HG03520 (cell line): ENCODE results near the gene WNT2B.

ENCODE experiments used
- ATAC-seq: cut with Tn5 transposase; IDR thresholded peaks from one replicate; pipeline ENCODE4 v1.9.1; 2021; ENCODE audit warnings: mild to moderate bottlenecking, moderate library complexity; ENCODE audit not compliant: unreplicated experiment

WNT2B gene

DNA sequence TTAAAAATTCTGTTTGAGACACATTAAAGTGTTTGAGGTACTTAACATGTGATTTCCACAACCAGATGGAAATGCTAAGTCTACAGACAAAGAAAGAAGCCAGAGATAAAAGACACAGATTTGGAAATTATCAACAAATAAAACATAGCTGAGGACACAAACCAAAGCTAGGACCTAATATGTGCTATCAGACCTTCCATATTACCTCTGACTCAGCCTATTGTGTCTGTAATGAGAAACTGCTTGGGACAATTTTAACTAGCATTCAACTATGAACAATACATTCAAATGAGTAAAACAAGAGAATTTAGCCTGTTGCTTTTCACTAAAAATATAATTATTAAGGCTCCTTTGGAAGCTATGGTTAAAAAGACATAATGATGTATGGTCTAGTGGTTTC, 54.6 kb downstream of the WNT2B start:
- no peak for ATAC-seq

DNA sequence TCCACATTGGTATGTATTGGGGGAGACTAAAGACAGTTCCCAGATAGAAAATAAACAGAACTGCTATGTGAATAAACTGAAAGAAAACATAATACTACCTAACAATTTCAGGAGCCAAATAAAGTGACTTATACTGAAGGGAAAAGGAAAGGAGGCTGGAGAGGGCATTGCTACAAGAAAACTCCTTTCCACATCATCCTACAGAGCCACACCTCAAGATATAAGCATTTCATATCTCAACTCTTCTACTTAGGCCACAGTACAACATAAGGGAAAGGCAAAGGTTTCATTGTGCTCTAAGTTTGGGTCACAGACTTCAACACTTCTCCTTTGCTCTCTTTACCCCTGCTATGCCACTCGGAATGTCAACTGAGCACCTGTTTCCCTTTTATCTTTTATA, 55.3 kb downstream of the WNT2B start:
- ATAC-seq: no peak

DNA sequence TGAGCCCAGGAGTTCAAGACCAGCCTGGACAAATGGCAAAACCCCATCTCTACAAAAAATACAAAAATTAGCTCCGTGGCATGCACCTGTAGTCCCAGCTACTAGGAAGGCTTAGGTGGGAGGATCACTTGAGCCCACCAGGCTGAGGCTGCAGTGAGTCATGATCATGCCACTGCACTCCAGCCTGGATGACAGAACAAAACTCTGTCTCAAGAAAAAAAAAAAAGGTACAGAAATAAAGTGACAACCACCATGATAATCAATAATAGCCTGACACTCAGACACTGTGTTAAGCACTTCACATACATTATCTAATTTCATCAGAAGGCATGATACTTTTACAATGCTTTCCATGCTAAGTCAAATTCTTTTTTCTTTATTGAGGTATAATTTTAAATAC, 57.0 kb downstream of the WNT2B start:
- no peak for ATAC-seq

DNA sequence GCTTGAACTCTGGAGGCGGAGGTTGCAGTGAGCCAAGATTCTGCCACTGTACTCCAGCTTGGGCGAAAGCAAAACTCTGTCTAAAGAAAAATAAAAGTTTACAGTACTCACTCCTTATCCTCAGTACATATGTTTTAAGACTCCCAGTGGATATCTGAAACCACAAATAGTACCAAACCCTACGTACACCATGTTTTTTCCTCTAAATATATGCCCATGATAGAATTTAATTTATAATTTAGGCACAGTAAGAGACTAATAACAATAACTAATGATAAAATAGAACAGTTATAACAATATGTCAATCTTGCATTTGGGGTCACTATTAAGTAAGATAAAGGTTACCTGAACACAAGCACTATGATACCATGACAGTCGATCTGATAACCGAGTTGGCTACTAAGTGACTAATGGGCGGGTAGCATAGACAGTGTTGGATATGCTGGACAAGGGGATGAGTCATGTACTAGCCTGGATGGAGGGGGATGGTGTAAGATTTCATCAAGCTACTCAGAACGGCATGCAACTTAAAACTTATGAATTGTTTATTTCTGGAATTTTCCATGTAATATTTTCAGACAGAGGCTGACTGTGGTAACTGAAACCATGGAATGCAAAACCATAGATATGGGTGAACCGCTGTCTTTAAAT, 66.5 kb downstream of the WNT2B start:
- no peak for ATAC-seq

DNA sequence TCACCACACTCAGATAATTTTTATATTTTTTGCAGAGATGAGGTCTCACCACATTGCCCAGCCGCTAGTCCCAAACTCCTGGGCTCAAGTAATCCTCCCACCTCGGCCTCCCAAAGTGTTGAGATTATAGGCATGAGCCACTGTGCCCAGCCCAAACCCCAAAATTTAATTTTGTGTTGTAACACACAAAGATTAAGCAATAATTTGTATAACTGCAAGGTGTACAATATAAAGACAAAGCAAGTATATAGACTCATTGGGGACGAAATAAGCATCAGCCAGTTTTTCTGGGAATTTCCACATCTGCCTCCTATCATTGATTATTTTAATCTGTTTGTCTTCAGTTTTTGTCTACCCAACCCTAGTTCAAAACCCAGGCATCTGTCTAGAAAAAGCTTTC, 67.5 kb downstream of the WNT2B start:
- no peak for ATAC-seq
